Measurements from ENCODE around the gene SLC22A31. TPM values are rescaled to one million over a fixed set of nuclear protein-coding genes. Genes with fewer than 3 reads are reported as not detected.

Gene SLC22A31
- total and polyA plus RNA-seq, 10 donors: 0.98 to 8.3 (median 4.6) TPM

GRCh38 chr16:89179656-89180315 lies 20.6 kb downstream of the SLC22A31 start:
- WGBS, 5 donors: 84 to 96% (median 86%) methylated on average over 14 to 25 of the region's 25 CpGs
- peaks cover 0 to 11% (median 0%) of the 10 kb centered on the region in 6 donors for H3K4me1 ChIP-seq
- H3K4me3 ChIP-seq: no peak overlapping the region
- no peak for TF ChIP-seq POLR2A (IDR thresholded peaks at IDR 0.05)
- TF ChIP-seq POLR2AphosphoS5 (IDR thresholded peaks at IDR 0.05): no peak
- no peak for TF ChIP-seq CTCF (IDR thresholded peaks at IDR 0.05 in 8 of 11, conservative IDR thresholded peaks at IDR 0.05 in 3 of 11)
- H3K36me3 ChIP-seq: no peaks in the 10 kb centered on the region
- no peak for DNase-seq
- H3K9me3 ChIP-seq: no peaks in the 10 kb centered on the region
- intact Hi-C loops (cut with DNase I; ENCODE audit: low total_unique reads): no loop called here
- no peak overlapping the region for H3K27ac ChIP-seq
- peaks cover 0 to 68% (median 0%) of the 10 kb centered on the region in 7 donors for H3K27me3 ChIP-seq (replicated peaks in 1 of 7)

- Histone ChIP-seq H3K27me3 (replicated peaks in 1 of 7) (peaks cover 0 to 69% (median 0%) of the 10 kb centered on the region in 7 donors), H3K9me3 (no peaks in the 10 kb centered on the region), H3K4me1 (peaks cover 0 to 18% (median 0%) of the 10 kb centered on the region in 6 donors), H3K36me3 (no peaks in the 10 kb centered on the region), H3K27ac (no peak overlapping the region), H3K4me3 (no peak overlapping the region)
- WGBS, 5 donors: 84 to 90% (median 90%) methylated on average over 4 to 19 of the region's 19 CpGs
- TF ChIP-seq CTCF (IDR thresholded peaks at IDR 0.05 in 8 of 11, conservative IDR thresholded peaks at IDR 0.05 in 3 of 11) (no peak), POLR2A (IDR thresholded peaks at IDR 0.05) (no peak), POLR2AphosphoS5 (IDR thresholded peaks at IDR 0.05) (no peak)
- intact Hi-C loops (cut with DNase I; ENCODE audit: low total_unique reads): no loop called here
- no peak for DNase-seq
Measured at GRCh38 chr16:89179148-89179484, 21.2 kb downstream of the SLC22A31 start.

- Histone ChIP-seq H3K9me3 (no peaks in the 10 kb centered on the region), H3K4me3 (no peak overlapping the region), H3K4me1 (peaks cover 0 to 19% (median 0%) of the 10 kb centered on the region in 6 donors), H3K36me3 (no peaks in the 10 kb centered on the region), H3K27ac (no peak overlapping the region), H3K27me3 (replicated peaks in 1 of 7) (peaks cover 0 to 74% (median 0%) of the 10 kb centered on the region in 7 donors)
- intact Hi-C loops (cut with DNase I; ENCODE audit: low total_unique reads): no loop called here
- 85 to 91% (median 86%) methylated on average over 14 to 24 of the region's 24 CpGs for WGBS, 5 donors
- TF ChIP-seq CTCF (IDR thresholded peaks at IDR 0.05 in 8 of 11, conservative IDR thresholded peaks at IDR 0.05 in 3 of 11): no peak
- no peak for TF ChIP-seq POLR2AphosphoS5 (IDR thresholded peaks at IDR 0.05)
- TF ChIP-seq POLR2A (IDR thresholded peaks at IDR 0.05): no peak
- DNase-seq: no peak
Measured at GRCh38 chr16:89178453-89179147, 21.7 kb downstream of the SLC22A31 start.

- H3K36me3 ChIP-seq: no peaks in the 10 kb centered on the region
- H3K4me1 ChIP-seq: peaks cover 0 to 26% (median 4%) of the 10 kb centered on the region in 6 donors
- H3K4me3 ChIP-seq: no peak overlapping the region
- no peaks in the 10 kb centered on the region for H3K9me3 ChIP-seq
- intact Hi-C loops (cut with DNase I; ENCODE audit: low total_unique reads): no loop called here
- TF ChIP-seq CTCF (IDR thresholded peaks at IDR 0.05 in 8 of 11, conservative IDR thresholded peaks at IDR 0.05 in 3 of 11) (no peak), POLR2AphosphoS5 (IDR thresholded peaks at IDR 0.05) (no peak), POLR2A (IDR thresholded peaks at IDR 0.05) (no peak)
- 74 to 87% (median 83%) methylated on average over 10 to 12 of the region's 12 CpGs for WGBS, 5 donors
- peaks cover 0 to 75% (median 0%) of the 10 kb centered on the region in 7 donors for H3K27me3 ChIP-seq (replicated peaks in 1 of 7)
- no peak for DNase-seq
- H3K27ac ChIP-seq: no peak overlapping the region
Measured at GRCh38 chr16:89177501-89177900, 22.8 kb downstream of the SLC22A31 start.

Measured in spleen (tissue), 11 donors.